AG09319 (cell line): ENCODE data around the gene GNG14.
A peak's percentile ranks its signal among the peaks of the same experiment; 100 is the strongest.
"Not testable (repeated sequence)": the region's sequence is repeated elsewhere in the genome, so short reads cannot be mapped to it uniquely, and the experiment has no call there.

ENCODE experiments used
- DNase-seq: peaks from one replicate; pipeline ENCODE4 v3.0.0-alpha.2; 2010; ENCODE audit warnings: low read depth; ENCODE audit errors: extremely low read depth
- CTCF ChIP-seq: IDR thresholded peaks from 2 replicates; pipeline ENCODE4 v1.5.1; 2011; ENCODE audit warnings: low read depth, mild to moderate bottlenecking, inconsistent platforms, low read length, moderate library complexity

The GNG14 gene

GRCh38 chr19:12696366-12697335 lies 8.9 kb downstream of the GNG14 start, which contains the start of gene FBXW9:
TSS of gene FBXW9 (minus strand) at chr19:12696631. CDS start at chr19:12696581, 50 bp downstream.
- TF ChIP-seq CTCF, result no peak
- DNase-seq, result peak; percentile 84

GRCh38 chr19:12697425-12697824 lies 9.6 kb downstream of the GNG14 start:
- DNase-seq, result not testable (repeated sequence)

GRCh38 chr19:12698138-12698537 lies 10.3 kb downstream of the GNG14 start:
- TF ChIP-seq CTCF, result no peak
- DNase-seq, result no peak

- no peak for TF ChIP-seq CTCF
- no peak for DNase-seq
Observed at GRCh38 chr19:12701596-12702282, 13.9 kb downstream of the GNG14 start.

- TF ChIP-seq CTCF, result no peak
- DNase-seq, result no peak
Observed at GRCh38 chr19:12703046-12703445, 15.2 kb downstream of the GNG14 start.

GRCh38 chr19:12705169-12705568 lies 17.4 kb downstream of the GNG14 start:
- DNase-seq, result no peak
- TF ChIP-seq CTCF, result no peak

GRCh38 chr19:12705654-12706331 lies 18.0 kb downstream of the GNG14 start:
- no peak for DNase-seq
- no peak for TF ChIP-seq CTCF
